MM.1S (cell line): ENCODE measurements around the gene SPINK14.

ENCODE experiments used
- EZH2 ChIP-seq: fragments of 300-600 bp; sonication (generic); optimal IDR thresholded peaks from 2 replicates; pipeline ENCODE3; 2017; ENCODE audit warnings: low read depth, mild to moderate bottlenecking, antibody characterized with exemption, low read length, mixed read lengths
- EZH2phosphoT487 ChIP-seq: fragments of 300-600 bp; sonication (generic); IDR thresholded peaks from 2 replicates; pipeline ENCODE4 v1.6.1; 2018; ENCODE audit warnings: antibody characterized with exemption, low read length
- TF ChIP-seq, protein P1 (sequence below): fragments of 300-600 bp; sonication (generic); IDR thresholded peaks from 2 replicates; pipeline ENCODE4 v1.5.1; 2016; ENCODE audit warnings: antibody characterized with exemption, low read length, mixed read lengths

GRCh38 chr5:148179234-148179824, 11.0 kb downstream of the SPINK14 start:
- TF ChIP-seq, protein P1, sequence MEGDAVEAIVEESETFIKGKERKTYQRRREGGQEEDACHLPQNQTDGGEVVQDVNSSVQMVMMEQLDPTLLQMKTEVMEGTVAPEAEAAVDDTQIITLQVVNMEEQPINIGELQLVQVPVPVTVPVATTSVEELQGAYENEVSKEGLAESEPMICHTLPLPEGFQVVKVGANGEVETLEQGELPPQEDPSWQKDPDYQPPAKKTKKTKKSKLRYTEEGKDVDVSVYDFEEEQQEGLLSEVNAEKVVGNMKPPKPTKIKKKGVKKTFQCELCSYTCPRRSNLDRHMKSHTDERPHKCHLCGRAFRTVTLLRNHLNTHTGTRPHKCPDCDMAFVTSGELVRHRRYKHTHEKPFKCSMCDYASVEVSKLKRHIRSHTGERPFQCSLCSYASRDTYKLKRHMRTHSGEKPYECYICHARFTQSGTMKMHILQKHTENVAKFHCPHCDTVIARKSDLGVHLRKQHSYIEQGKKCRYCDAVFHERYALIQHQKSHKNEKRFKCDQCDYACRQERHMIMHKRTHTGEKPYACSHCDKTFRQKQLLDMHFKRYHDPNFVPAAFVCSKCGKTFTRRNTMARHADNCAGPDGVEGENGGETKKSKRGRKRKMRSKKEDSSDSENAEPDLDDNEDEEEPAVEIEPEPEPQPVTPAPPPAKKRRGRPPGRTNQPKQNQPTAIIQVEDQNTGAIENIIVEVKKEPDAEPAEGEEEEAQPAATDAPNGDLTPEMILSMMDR, result peak; percentile 76
- TF ChIP-seq EZH2, result no peak
- TF ChIP-seq EZH2phosphoT487, result no peak
